AG09309 (cell line): Measurements from ENCODE around the gene LHFPL2.
A peak's percentile ranks its signal among the peaks of the same experiment; 100 is the strongest.

Source experiments
- DNase-seq: peaks from one replicate; pipeline ENCODE4 v3.0.0-alpha.2; 2010; ENCODE audit warnings: low read depth
- H3K4me3 ChIP-seq: 2 replicates; pipeline ENCODE4 v1.5.1; 2011; ENCODE audit warnings: mild to moderate bottlenecking, low read depth, low read length, moderate library complexity; ENCODE audit not compliant: control insufficient read depth
- CTCF ChIP-seq: IDR thresholded peaks from 2 replicates; pipeline ENCODE4 v1.5.1; 2011; ENCODE audit warnings: mild to moderate bottlenecking, low read depth, low read length, inconsistent platforms; ENCODE audit not compliant: insufficient read depth, control insufficient read depth; ENCODE audit errors: missing control alignments

LHFPL2 gene

GRCh38 chr5:78649861-78650496 lies 1.4 kb upstream of the LHFPL2 start:
- no peak for TF ChIP-seq CTCF
- H3K4me3 ChIP-seq: no peak overlapping the region
- DNase-seq: no peak

- TF ChIP-seq CTCF: no peak
- no peak for DNase-seq
- peak overlapping the region; percentile 79 for H3K4me3 ChIP-seq
Measured at GRCh38 chr5:78649211-78649695, 681 bp upstream of the LHFPL2 start.

- peak overlapping the region; percentile 79 for H3K4me3 ChIP-seq
- TF ChIP-seq CTCF: no peak
- DNase-seq: no peak
Measured at GRCh38 chr5:78647838-78648358, 674 bp downstream of the LHFPL2 start.

GRCh38 chr5:78647351-78647818 lies 1.2 kb downstream of the LHFPL2 start:
- no peak for TF ChIP-seq CTCF
- DNase-seq: no peak
- peak overlapping the region; percentile 79 for H3K4me3 ChIP-seq

- no peak for DNase-seq
- H3K4me3 ChIP-seq: no peak overlapping the region
- no peak for TF ChIP-seq CTCF
Measured at GRCh38 chr5:78644741-78645300, 3.8 kb downstream of the LHFPL2 start.

- no peak for TF ChIP-seq CTCF
- H3K4me3 ChIP-seq: no peak overlapping the region
- no peak for DNase-seq
Measured at GRCh38 chr5:78644129-78644528, 4.4 kb downstream of the LHFPL2 start.
